WTC11 (cell line): ENCODE measurements around the gene TEX44. TPM values are rescaled to one million over a fixed set of nuclear protein-coding genes. Genes with fewer than 3 reads are reported as not detected.

ENCODE experiments used
- ATF1 ChIP-seq: sonication (generic); formaldehyde crosslinking; IDR thresholded peaks from 2 replicates; pipeline ENCODE4 v1.8.1; 2023; ENCODE audit warnings: mild to moderate bottlenecking, moderate library complexity, missing genetic modification reagents
- CBFB ChIP-seq: sonication (generic); formaldehyde crosslinking; IDR thresholded peaks from 2 replicates; pipeline ENCODE4 v1.8.1; 2022; ENCODE audit warnings: mild to moderate bottlenecking, low read depth, missing genetic modification reagents
- FOXJ3 ChIP-seq: sonication (generic); formaldehyde crosslinking; IDR thresholded peaks from 2 replicates; pipeline ENCODE4 v1.9.0; 2021; ENCODE audit warnings: missing genetic modification reagents, mild to moderate bottlenecking, borderline replicate concordance
- FOXK1 ChIP-seq: sonication (generic); formaldehyde crosslinking; IDR thresholded peaks from 2 replicates; pipeline ENCODE4 v1.8.0; 2022; ENCODE audit warnings: mild to moderate bottlenecking, moderate library complexity, missing genetic modification reagents
- GTF2I ChIP-seq: fragments of 250-450 bp; sonication (Bioruptor Pico); conservative IDR thresholded peaks from 2 replicates; pipeline ENCODE4 v1.4.0; 2021; ENCODE audit warnings: mild to moderate bottlenecking
- JUN ChIP-seq: sonication (generic); formaldehyde crosslinking; IDR thresholded peaks from 2 replicates; pipeline ENCODE4 v1.8.0; 2023; ENCODE audit warnings: mild to moderate bottlenecking, missing genetic modification reagents
- MAX ChIP-seq: sonication (generic); formaldehyde crosslinking; IDR thresholded peaks from 2 replicates; pipeline ENCODE4 v1.8.0; 2022; ENCODE audit warnings: mild to moderate bottlenecking, missing genetic modification reagents
- NFATC4 ChIP-seq: fragments of 250-450 bp; sonication (Bioruptor Pico); IDR thresholded peaks from 2 replicates; pipeline ENCODE4 v1.9.0; 2021; ENCODE audit warnings: mild to moderate bottlenecking
- NR1H2 ChIP-seq: sonication (generic); formaldehyde crosslinking; IDR thresholded peaks from 2 replicates; pipeline ENCODE4 v1.9.0; 2021; ENCODE audit warnings: mild to moderate bottlenecking, moderate library complexity, missing genetic modification reagents
- RELA ChIP-seq: sonication (generic); formaldehyde crosslinking; IDR thresholded peaks from 2 replicates; pipeline ENCODE4 v1.8.1; 2022; ENCODE audit warnings: missing genetic modification reagents, mild to moderate bottlenecking, borderline replicate concordance
- RORB ChIP-seq: fragments of 250-450 bp; sonication (Bioruptor Pico); IDR thresholded peaks from 2 replicates; pipeline ENCODE4 v1.9.0; 2021; ENCODE audit warnings: mild to moderate bottlenecking
- SMAD3 ChIP-seq: sonication (generic); formaldehyde crosslinking; IDR thresholded peaks from 2 replicates; pipeline ENCODE4 v1.8.0; 2022; ENCODE audit warnings: missing genetic modification reagents, mild to moderate bottlenecking, borderline replicate concordance
- SMAD4 ChIP-seq: sonication (generic); formaldehyde crosslinking; IDR thresholded peaks from 2 replicates; pipeline ENCODE4 v1.8.0; 2022; ENCODE audit warnings: mild to moderate bottlenecking, missing genetic modification reagents
- TCF7 ChIP-seq: sonication (generic); formaldehyde crosslinking; IDR thresholded peaks from 2 replicates; pipeline ENCODE4 v1.8.0; 2022; ENCODE audit warnings: mild to moderate bottlenecking, low read depth, missing genetic modification reagents, moderate library complexity
- TEAD1 ChIP-seq: sonication (generic); formaldehyde crosslinking; IDR thresholded peaks from 2 replicates; pipeline ENCODE4 v1.8.0; 2022; ENCODE audit warnings: mild to moderate bottlenecking, missing genetic modification reagents
- TP53 ChIP-seq: sonication (generic); formaldehyde crosslinking; IDR thresholded peaks from 2 replicates; pipeline ENCODE4 v1.8.1; 2023; ENCODE audit warnings: mild to moderate bottlenecking, missing genetic modification reagents
- ZNF121 ChIP-seq: sonication (generic); formaldehyde crosslinking; IDR thresholded peaks from 2 replicates; pipeline ENCODE4 v1.8.0; 2023; ENCODE audit warnings: missing genetic modification reagents
- ZNF138 ChIP-seq: sonication (generic); formaldehyde crosslinking; conservative IDR thresholded peaks from 2 replicates; pipeline ENCODE4 v1.8.1; 2022; ENCODE audit warnings: mild to moderate bottlenecking, moderate library complexity, missing genetic modification reagents
- ZNF219 ChIP-seq: sonication (generic); formaldehyde crosslinking; IDR thresholded peaks from 2 replicates; pipeline ENCODE4 v1.8.0; 2023; ENCODE audit warnings: missing genetic modification reagents, mild to moderate bottlenecking, borderline replicate concordance
- ZNF396 ChIP-seq: fragments of 250-450 bp; sonication (Bioruptor Pico); IDR thresholded peaks from 2 replicates; pipeline ENCODE4 v1.8.0; 2021; ENCODE audit warnings: mild to moderate bottlenecking, moderate library complexity, borderline replicate concordance
- ZNF416 ChIP-seq: fragments of 250-450 bp; sonication (Bioruptor Pico); IDR thresholded peaks from 2 replicates; pipeline ENCODE4 v1.9.0; 2021; ENCODE audit warnings: mild to moderate bottlenecking, inconsistent platforms
- ZNF423 ChIP-seq: fragments of 250-450 bp; sonication (Bioruptor Pico); IDR thresholded peaks from 2 replicates; pipeline ENCODE4 v2.1.2; 2022; ENCODE audit warnings: mild to moderate bottlenecking, moderate library complexity
- ZNF671 ChIP-seq: fragments of 250-450 bp; sonication (Bioruptor Pico); IDR thresholded peaks from 2 replicates; pipeline ENCODE4 v1.8.0; 2021; ENCODE audit warnings: mild to moderate bottlenecking
- total RNA-seq: library from RNA; stranded (reverse); gene quantifications from 3 replicates; pipeline ENCODE4 v1.2.3, GENCODE V29; 2021
- TF ChIP-seq, protein P1 (sequence below): fragments of 200-600 bp; IDR thresholded peaks from 2 replicates; pipeline ENCODE4 v1.8.0; 2022; ENCODE audit warnings: antibody characterized with exemption
- TF ChIP-seq, protein P2 (sequence below): fragments of 250-450 bp; sonication (Bioruptor Pico); IDR thresholded peaks from 2 replicates; pipeline ENCODE4 v1.9.0; 2021; ENCODE audit warnings: mild to moderate bottlenecking
- TF ChIP-seq, protein P3 (sequence below): fragments of 250-450 bp; sonication (Bioruptor Pico); IDR thresholded peaks from 2 replicates; pipeline ENCODE4 v1.8.0; 2021; ENCODE audit warnings: mild to moderate bottlenecking
- TF ChIP-seq, protein P4 (sequence below): sonication (generic); formaldehyde crosslinking; IDR thresholded peaks from 2 replicates; pipeline ENCODE4 v1.8.0; 2023; ENCODE audit warnings: missing genetic modification reagents
- TF ChIP-seq, protein P5 (sequence below): sonication (generic); formaldehyde crosslinking; IDR thresholded peaks from 2 replicates; pipeline ENCODE4 v1.8.1; 2022; ENCODE audit warnings: low read depth, mild to moderate bottlenecking, moderate library complexity, missing genetic modification reagents, borderline replicate concordance
- TF ChIP-seq, protein P6 (sequence below): sonication (generic); formaldehyde crosslinking; conservative IDR thresholded peaks from 2 replicates; pipeline ENCODE4 v1.8.1; 2023; ENCODE audit warnings: mild to moderate bottlenecking, low read depth, missing genetic modification reagents, moderate library complexity
- TF ChIP-seq, protein P7 (sequence below): sonication (generic); formaldehyde crosslinking; IDR thresholded peaks from 2 replicates; pipeline ENCODE4 v1.8.0; 2023; ENCODE audit warnings: mild to moderate bottlenecking, missing genetic modification reagents

The TEX44 gene
- total RNA-seq, 1 experiment from 2014 or later, result not detected

- no peak for TF ChIP-seq ZNF396 (CRISPR knock-in tag)
- TF ChIP-seq SMAD4 (CRISPR knock-in tag), result no peak
- TF ChIP-seq GTF2I (CRISPR knock-in tag), result peak; percentile 97
- TF ChIP-seq TCF7 (CRISPR knock-in tag), result no peak
- TF ChIP-seq, protein P1, sequence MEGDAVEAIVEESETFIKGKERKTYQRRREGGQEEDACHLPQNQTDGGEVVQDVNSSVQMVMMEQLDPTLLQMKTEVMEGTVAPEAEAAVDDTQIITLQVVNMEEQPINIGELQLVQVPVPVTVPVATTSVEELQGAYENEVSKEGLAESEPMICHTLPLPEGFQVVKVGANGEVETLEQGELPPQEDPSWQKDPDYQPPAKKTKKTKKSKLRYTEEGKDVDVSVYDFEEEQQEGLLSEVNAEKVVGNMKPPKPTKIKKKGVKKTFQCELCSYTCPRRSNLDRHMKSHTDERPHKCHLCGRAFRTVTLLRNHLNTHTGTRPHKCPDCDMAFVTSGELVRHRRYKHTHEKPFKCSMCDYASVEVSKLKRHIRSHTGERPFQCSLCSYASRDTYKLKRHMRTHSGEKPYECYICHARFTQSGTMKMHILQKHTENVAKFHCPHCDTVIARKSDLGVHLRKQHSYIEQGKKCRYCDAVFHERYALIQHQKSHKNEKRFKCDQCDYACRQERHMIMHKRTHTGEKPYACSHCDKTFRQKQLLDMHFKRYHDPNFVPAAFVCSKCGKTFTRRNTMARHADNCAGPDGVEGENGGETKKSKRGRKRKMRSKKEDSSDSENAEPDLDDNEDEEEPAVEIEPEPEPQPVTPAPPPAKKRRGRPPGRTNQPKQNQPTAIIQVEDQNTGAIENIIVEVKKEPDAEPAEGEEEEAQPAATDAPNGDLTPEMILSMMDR, result peak; percentile 99
- no peak for TF ChIP-seq NFATC4
- TF ChIP-seq MAX (CRISPR knock-in tag), result peak; percentile 69; the same call in 1 of the 2 replicates
- TF ChIP-seq, protein P2, sequence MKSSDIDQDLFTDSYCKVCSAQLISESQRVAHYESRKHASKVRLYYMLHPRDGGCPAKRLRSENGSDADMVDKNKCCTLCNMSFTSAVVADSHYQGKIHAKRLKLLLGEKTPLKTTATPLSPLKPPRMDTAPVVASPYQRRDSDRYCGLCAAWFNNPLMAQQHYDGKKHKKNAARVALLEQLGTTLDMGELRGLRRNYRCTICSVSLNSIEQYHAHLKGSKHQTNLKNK (CRISPR knock-in tag), result no peak
- no peak for TF ChIP-seq SMAD3
- TF ChIP-seq RORB (CRISPR knock-in tag), result no peak
- TF ChIP-seq ZNF416 (CRISPR knock-in tag), result no peak
- TF ChIP-seq ZNF121 (CRISPR knock-in tag), result no peak
- TF ChIP-seq, protein P3, sequence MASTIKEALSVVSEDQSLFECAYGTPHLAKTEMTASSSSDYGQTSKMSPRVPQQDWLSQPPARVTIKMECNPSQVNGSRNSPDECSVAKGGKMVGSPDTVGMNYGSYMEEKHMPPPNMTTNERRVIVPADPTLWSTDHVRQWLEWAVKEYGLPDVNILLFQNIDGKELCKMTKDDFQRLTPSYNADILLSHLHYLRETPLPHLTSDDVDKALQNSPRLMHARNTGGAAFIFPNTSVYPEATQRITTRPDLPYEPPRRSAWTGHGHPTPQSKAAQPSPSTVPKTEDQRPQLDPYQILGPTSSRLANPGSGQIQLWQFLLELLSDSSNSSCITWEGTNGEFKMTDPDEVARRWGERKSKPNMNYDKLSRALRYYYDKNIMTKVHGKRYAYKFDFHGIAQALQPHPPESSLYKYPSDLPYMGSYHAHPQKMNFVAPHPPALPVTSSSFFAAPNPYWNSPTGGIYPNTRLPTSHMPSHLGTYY (CRISPR knock-in tag), result no peak
- TF ChIP-seq, protein P4, sequence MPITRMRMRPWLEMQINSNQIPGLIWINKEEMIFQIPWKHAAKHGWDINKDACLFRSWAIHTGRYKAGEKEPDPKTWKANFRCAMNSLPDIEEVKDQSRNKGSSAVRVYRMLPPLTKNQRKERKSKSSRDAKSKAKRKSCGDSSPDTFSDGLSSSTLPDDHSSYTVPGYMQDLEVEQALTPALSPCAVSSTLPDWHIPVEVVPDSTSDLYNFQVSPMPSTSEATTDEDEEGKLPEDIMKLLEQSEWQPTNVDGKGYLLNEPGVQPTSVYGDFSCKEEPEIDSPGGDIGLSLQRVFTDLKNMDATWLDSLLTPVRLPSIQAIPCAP, result no peak
- TF ChIP-seq NR1H2 (CRISPR knock-in tag), result no peak
- no peak for TF ChIP-seq CBFB (CRISPR knock-in tag)
- TF ChIP-seq JUN (CRISPR knock-in tag), result no peak
- TF ChIP-seq ZNF219 (CRISPR knock-in tag), result no peak
- no peak for TF ChIP-seq RELA (CRISPR knock-in tag)
- TF ChIP-seq ZNF671, result no peak
- no peak for TF ChIP-seq TEAD1 (CRISPR knock-in tag)
- TF ChIP-seq, protein P5, sequence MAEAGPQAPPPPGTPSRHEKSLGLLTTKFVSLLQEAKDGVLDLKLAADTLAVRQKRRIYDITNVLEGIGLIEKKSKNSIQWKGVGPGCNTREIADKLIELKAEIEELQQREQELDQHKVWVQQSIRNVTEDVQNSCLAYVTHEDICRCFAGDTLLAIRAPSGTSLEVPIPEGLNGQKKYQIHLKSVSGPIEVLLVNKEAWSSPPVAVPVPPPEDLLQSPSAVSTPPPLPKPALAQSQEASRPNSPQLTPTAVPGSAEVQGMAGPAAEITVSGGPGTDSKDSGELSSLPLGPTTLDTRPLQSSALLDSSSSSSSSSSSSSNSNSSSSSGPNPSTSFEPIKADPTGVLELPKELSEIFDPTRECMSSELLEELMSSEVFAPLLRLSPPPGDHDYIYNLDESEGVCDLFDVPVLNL (CRISPR knock-in tag), result no peak
- TF ChIP-seq ZNF423 (CRISPR knock-in tag), result no peak; the same call in 1 of the 2 replicates
- TF ChIP-seq, protein P6, sequence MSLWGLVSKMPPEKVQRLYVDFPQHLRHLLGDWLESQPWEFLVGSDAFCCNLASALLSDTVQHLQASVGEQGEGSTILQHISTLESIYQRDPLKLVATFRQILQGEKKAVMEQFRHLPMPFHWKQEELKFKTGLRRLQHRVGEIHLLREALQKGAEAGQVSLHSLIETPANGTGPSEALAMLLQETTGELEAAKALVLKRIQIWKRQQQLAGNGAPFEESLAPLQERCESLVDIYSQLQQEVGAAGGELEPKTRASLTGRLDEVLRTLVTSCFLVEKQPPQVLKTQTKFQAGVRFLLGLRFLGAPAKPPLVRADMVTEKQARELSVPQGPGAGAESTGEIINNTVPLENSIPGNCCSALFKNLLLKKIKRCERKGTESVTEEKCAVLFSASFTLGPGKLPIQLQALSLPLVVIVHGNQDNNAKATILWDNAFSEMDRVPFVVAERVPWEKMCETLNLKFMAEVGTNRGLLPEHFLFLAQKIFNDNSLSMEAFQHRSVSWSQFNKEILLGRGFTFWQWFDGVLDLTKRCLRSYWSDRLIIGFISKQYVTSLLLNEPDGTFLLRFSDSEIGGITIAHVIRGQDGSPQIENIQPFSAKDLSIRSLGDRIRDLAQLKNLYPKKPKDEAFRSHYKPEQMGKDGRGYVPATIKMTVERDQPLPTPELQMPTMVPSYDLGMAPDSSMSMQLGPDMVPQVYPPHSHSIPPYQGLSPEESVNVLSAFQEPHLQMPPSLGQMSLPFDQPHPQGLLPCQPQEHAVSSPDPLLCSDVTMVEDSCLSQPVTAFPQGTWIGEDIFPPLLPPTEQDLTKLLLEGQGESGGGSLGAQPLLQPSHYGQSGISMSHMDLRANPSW (CRISPR knock-in tag), result no peak
- TF ChIP-seq TP53 (CRISPR knock-in tag), result no peak
- TF ChIP-seq, protein P7, sequence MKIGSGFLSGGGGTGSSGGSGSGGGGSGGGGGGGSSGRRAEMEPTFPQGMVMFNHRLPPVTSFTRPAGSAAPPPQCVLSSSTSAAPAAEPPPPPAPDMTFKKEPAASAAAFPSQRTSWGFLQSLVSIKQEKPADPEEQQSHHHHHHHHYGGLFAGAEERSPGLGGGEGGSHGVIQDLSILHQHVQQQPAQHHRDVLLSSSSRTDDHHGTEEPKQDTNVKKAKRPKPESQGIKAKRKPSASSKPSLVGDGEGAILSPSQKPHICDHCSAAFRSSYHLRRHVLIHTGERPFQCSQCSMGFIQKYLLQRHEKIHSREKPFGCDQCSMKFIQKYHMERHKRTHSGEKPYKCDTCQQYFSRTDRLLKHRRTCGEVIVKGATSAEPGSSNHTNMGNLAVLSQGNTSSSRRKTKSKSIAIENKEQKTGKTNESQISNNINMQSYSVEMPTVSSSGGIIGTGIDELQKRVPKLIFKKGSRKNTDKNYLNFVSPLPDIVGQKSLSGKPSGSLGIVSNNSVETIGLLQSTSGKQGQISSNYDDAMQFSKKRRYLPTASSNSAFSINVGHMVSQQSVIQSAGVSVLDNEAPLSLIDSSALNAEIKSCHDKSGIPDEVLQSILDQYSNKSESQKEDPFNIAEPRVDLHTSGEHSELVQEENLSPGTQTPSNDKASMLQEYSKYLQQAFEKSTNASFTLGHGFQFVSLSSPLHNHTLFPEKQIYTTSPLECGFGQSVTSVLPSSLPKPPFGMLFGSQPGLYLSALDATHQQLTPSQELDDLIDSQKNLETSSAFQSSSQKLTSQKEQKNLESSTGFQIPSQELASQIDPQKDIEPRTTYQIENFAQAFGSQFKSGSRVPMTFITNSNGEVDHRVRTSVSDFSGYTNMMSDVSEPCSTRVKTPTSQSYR (CRISPR knock-in tag), result no peak
- no peak for TF ChIP-seq ZNF138 (CRISPR knock-in tag)
- no peak for TF ChIP-seq ATF1 (CRISPR knock-in tag)
- TF ChIP-seq FOXK1 (CRISPR knock-in tag), result 0 out of 2 replicates have a peak, but pooled peaks have one; percentile 2
- TF ChIP-seq FOXJ3, result no peak
Measured at GRCh38 chr2:231612456-231613330, 20.0 kb downstream of the TEX44 start (continued).
